Lower lobe of right lung (tissue), 2 donors: ENCODE measurements around the gene SDK1. TPM values are rescaled to one million over a fixed set of nuclear protein-coding genes. Genes with fewer than 3 reads are reported as not detected.
"Not testable (repeated sequence)": the region's sequence is repeated elsewhere in the genome, so short reads cannot be mapped to it uniquely, and the experiment has no call there.

ENCODE experiments used
- ATAC-seq, 2 donors: fragments of 200-7000 bp; cut with Tn5 transposase; one replicate each; pipeline ENCODE4 v1.9.1; 2020 to 2022; ENCODE audit warnings: mild to moderate bottlenecking in 2 of 2, moderate library complexity in 2 of 2
- DNase-seq: peaks from one replicate; pipeline ENCODE4 v3.0.0-alpha.2; 2020
- H3K27ac ChIP-seq: fragments of 200-600 bp; one replicate; pipeline ENCODE4 v1.8.0; 2022
- H3K27me3 ChIP-seq: fragments of 200-600 bp; one replicate; pipeline ENCODE4 v1.8.0; 2022; ENCODE audit warnings: low read depth
- H3K36me3 ChIP-seq: fragments of 200-600 bp; one replicate; pipeline ENCODE4 v1.8.0; 2022; ENCODE audit warnings: mild to moderate bottlenecking
- H3K4me1 ChIP-seq: fragments of 200-600 bp; one replicate; pipeline ENCODE4 v1.8.0; 2022
- H3K4me3 ChIP-seq: fragments of 200-600 bp; one replicate; pipeline ENCODE4 v1.8.0; 2022; ENCODE audit warnings: mild to moderate bottlenecking
- H3K9me3 ChIP-seq: fragments of 200-600 bp; one replicate; pipeline ENCODE4 v1.8.0; 2022
- CTCF ChIP-seq: fragments of 200-600 bp; IDR thresholded peaks from one replicate; pipeline ENCODE4 v1.8.0; 2022; ENCODE audit warnings: antibody characterized with exemption, mild to moderate bottlenecking
- intact Hi-C: fragments of 100-400 bp; cut with DNase I; formaldehyde crosslinking; loops from one replicate; pipeline ENCODE4 v1.11.0; 2022
- total RNA-seq: library from RNA; stranded (reverse); fragmentation: NEBNext Ultra II Directional; extraction: Animal tissue kit (Norgen Biotek cat#: 25700); gene quantifications from one replicate; pipeline ENCODE4 v1.2.1, GENCODE V29; 2021
- donor health status: DM: no; HTN: yes; CAD: no; lungs with severe emphysema.

The SDK1 gene
- total RNA-seq, 1 donor from 2014 or later: 10.0 TPM

GRCh38 chr7:4234886-4235285 lies 933.8 kb downstream of the SDK1 start:
- H3K36me3 ChIP-seq: no peaks in the 10 kb centered on the region
- no peaks in the 10 kb centered on the region for H3K4me1 ChIP-seq
- H3K27me3 ChIP-seq: no peaks in the 10 kb centered on the region
- TF ChIP-seq CTCF: no peak
- no peaks in the 10 kb centered on the region for H3K9me3 ChIP-seq
- H3K4me3 ChIP-seq: no peak overlapping the region
- no peak for ATAC-seq
- no peak overlapping the region for H3K27ac ChIP-seq
- intact Hi-C loops: no loop called here
- no peak for DNase-seq

- H3K9me3 ChIP-seq: no peaks in the 10 kb centered on the region
- H3K36me3 ChIP-seq: no peaks in the 10 kb centered on the region
- H3K4me3 ChIP-seq: no peak overlapping the region
- H3K27me3 ChIP-seq: no peaks in the 10 kb centered on the region
- H3K4me1 ChIP-seq: no peaks in the 10 kb centered on the region
- ATAC-seq: no peak
- TF ChIP-seq CTCF: no peak
- intact Hi-C loops: no loop called here
- DNase-seq: no peak
- H3K27ac ChIP-seq: no peak overlapping the region
These were observed 934.5 kb downstream of the SDK1 start for GRCh38 chr7:4235596-4235995.

GRCh38 chr7:4236389-4236788 lies 935.3 kb downstream of the SDK1 start:
- H3K4me3 ChIP-seq: no peak overlapping the region
- H3K9me3 ChIP-seq: no peaks in the 10 kb centered on the region
- H3K27me3 ChIP-seq: no peaks in the 10 kb centered on the region
- intact Hi-C loops: no loop called here
- DNase-seq (no peak), ATAC-seq (no peak)
- no peak for TF ChIP-seq CTCF
- no peaks in the 10 kb centered on the region for H3K4me1 ChIP-seq
- no peaks in the 10 kb centered on the region for H3K36me3 ChIP-seq
- no peak overlapping the region for H3K27ac ChIP-seq

- H3K36me3 ChIP-seq, H3K4me3 ChIP-seq, H3K27ac ChIP-seq, intact Hi-C loops, H3K9me3 ChIP-seq, H3K27me3 ChIP-seq, DNase-seq, ATAC-seq, H3K4me1 ChIP-seq: not testable (repeated sequence)
These were observed 935.8 kb downstream of the SDK1 start for GRCh38 chr7:4236873-4237272.

GRCh38 chr7:4237296-4238235 lies 936.5 kb downstream of the SDK1 start:
- Histone ChIP-seq H3K4me1 (no peaks in the 10 kb centered on the region), H3K36me3 (no peaks in the 10 kb centered on the region), H3K27ac (no peak overlapping the region), H3K27me3 (no peaks in the 10 kb centered on the region), H3K4me3 (no peak overlapping the region), H3K9me3 (no peaks in the 10 kb centered on the region)
- no peak for TF ChIP-seq CTCF
- DNase-seq (no peak), ATAC-seq (no peak)
- intact Hi-C loops: no loop called here

- ATAC-seq: no peak
- no peaks in the 10 kb centered on the region for H3K4me1 ChIP-seq
- no peaks in the 10 kb centered on the region for H3K9me3 ChIP-seq
- H3K27ac ChIP-seq: no peak overlapping the region
- H3K4me3 ChIP-seq: no peak overlapping the region
- H3K36me3 ChIP-seq: no peaks in the 10 kb centered on the region
- no peak for DNase-seq
- intact Hi-C loops: no loop called here
- no peaks in the 10 kb centered on the region for H3K27me3 ChIP-seq
- no peak for TF ChIP-seq CTCF
These were observed 937.8 kb downstream of the SDK1 start for GRCh38 chr7:4238861-4239260.
